SK-N-SH (cell line): ENCODE data around the gene CDK13. TPM values are rescaled to one million over a fixed set of nuclear protein-coding genes. Genes with fewer than 3 reads are reported as not detected.

Experiments
- CTCF ChIA-PET: fragments of 300-600, 350-600 bp; formaldehyde crosslinking; extraction: SDS; loops from one replicate; lab custom pipeline; 2021; lab: Yijun Ruan, JAX
- POLR2A ChIA-PET: fragments of 350-600 bp; sonication (Branson Sonifier 250); formaldehyde crosslinking; extraction: SDS; loops from one replicate; lab custom pipeline; 2020; ENCODE audit warnings: antibody characterized with exemption, inconsistent platforms; lab: Yijun Ruan, JAX
- DNase-seq: peaks from one replicate; pipeline ENCODE4 v3.0.0; 2012
- H2AFZ ChIP-seq: fragments of 200-600 bp; sonication (generic); 2 replicates; pipeline ENCODE4 v1.8.1; 2016; ENCODE audit warnings: antibody characterized with exemption, mild to moderate bottlenecking, low read depth
- H3F3A ChIP-seq: fragments of 200-600 bp; sonication (generic); replicated peaks from 2 replicates; pipeline ENCODE3; 2016; ENCODE audit warnings: antibody characterized with exemption, mild to moderate bottlenecking; ENCODE audit not compliant: insufficient read depth
- H3K27ac ChIP-seq, 2 experiments: fragments of 200-500 bp in 1 of 2; fragments of 200-600 bp in 1 of 2; sonication (Bioruptor generic) in 1 of 2; sonication (generic), shearing (Covaris generic) in 1 of 2; 2 replicates each; pipeline versions ENCODE4 v1.5.1 to v1.6.1; 2014 to 2016; ENCODE audit warnings: low read depth in 2 of 2, inconsistent platforms in 1 of 2, low read length in 1 of 2, mild to moderate bottlenecking in 1 of 2, mixed read lengths in 1 of 2
- H3K27me3 ChIP-seq: fragments of 200-600 bp; sonication (generic), shearing (Covaris generic); 2 replicates; pipeline ENCODE4 v1.6.1; 2016; ENCODE audit warnings: mixed run types; ENCODE audit not compliant: insufficient read depth
- H3K36me3 ChIP-seq, 2 experiments: fragments of 200-500 bp in 1 of 2; fragments of 200-600 bp in 1 of 2; sonication (Bioruptor generic) in 1 of 2; sonication (generic) in 1 of 2; replicated peaks in 1 of 2; 2 replicates each; pipeline versions ENCODE3 to v1.5.1; 2014 to 2016; ENCODE audit warnings: low read length in 1 of 2, mild to moderate bottlenecking in 1 of 2; ENCODE audit not compliant: insufficient read depth in 2 of 2, control insufficient read depth in 1 of 2
- H3K4me1 ChIP-seq, 2 experiments: fragments of 200-500 bp in 1 of 2; fragments of 200-600 bp in 1 of 2; sonication (Bioruptor generic) in 1 of 2; sonication (generic), shearing (Covaris generic) in 1 of 2; 2 replicates each; pipeline versions ENCODE4 v1.5.1 to v1.6.1; 2014 to 2016; ENCODE audit warnings: low read depth in 1 of 2, low read length in 1 of 2, mixed run types in 1 of 2; ENCODE audit not compliant: insufficient read depth in 2 of 2, control insufficient read depth in 1 of 2
- H3K4me2 ChIP-seq: fragments of 200-600 bp; sonication (generic), shearing (Covaris generic); 2 replicates; pipeline ENCODE4 v1.6.1; 2017; ENCODE audit warnings: mixed run types
- H3K4me3 ChIP-seq, 2 experiments: fragments of 200-500 bp in 1 of 2; fragments of 200-600 bp in 1 of 2; sonication (Bioruptor generic) in 1 of 2; sonication (generic), shearing (Covaris generic) in 1 of 2; 2 replicates each; pipeline versions ENCODE4 v1.5.1 to v1.8.1; 2014 to 2016; ENCODE audit warnings: low read depth in 2 of 2, inconsistent platforms in 1 of 2, low read length in 1 of 2, mild to moderate bottlenecking in 1 of 2, mixed read lengths in 1 of 2, moderate library complexity in 1 of 2
- H3K79me2 ChIP-seq: fragments of 200-600 bp; sonication (generic); 2 replicates; pipeline ENCODE4 v1.8.1; 2017; ENCODE audit warnings: mild to moderate bottlenecking; ENCODE audit not compliant: insufficient read depth
- H3K9ac ChIP-seq: fragments of 200-600 bp; sonication (generic); 2 replicates; pipeline ENCODE4 v1.6.1; 2017; ENCODE audit warnings: mixed run types
- H3K9me2 ChIP-seq: fragments of 200-600 bp; sonication (generic); 2 replicates; pipeline ENCODE4 v1.6.1; 2017; ENCODE audit warnings: mixed run types
- H3K9me3 ChIP-seq: fragments of 200-600 bp; sonication (generic); 2 replicates; pipeline ENCODE4 v1.6.1; 2017; ENCODE audit warnings: mixed run types, mild to moderate bottlenecking, moderate library complexity
- H4K20me1 ChIP-seq: fragments of 200-600 bp; sonication (generic); 2 replicates; pipeline ENCODE4 v1.6.1; 2017; ENCODE audit warnings: mild to moderate bottlenecking, mixed run types; ENCODE audit not compliant: insufficient read depth
- CHD2 ChIP-seq: fragments of 150-350 bp; IDR thresholded peaks from 2 replicates; pipeline ENCODE4 v1.6.1; 2018; ENCODE audit warnings: low read length; ENCODE audit not compliant: partially characterized antibody
- ELF1 ChIP-seq: IDR thresholded peaks from 2 replicates; pipeline ENCODE4 v1.4.0; 2012
- EP300 ChIP-seq, 2 experiments: IDR thresholded peaks; 2 replicates each; pipeline versions ENCODE4 v1.4.0 to v1.6.1; 2012; ENCODE audit warnings: borderline replicate concordance in 1 of 2, low read depth in 1 of 2, low read length in 1 of 2
- EZH2phosphoT487 ChIP-seq: fragments of 200-600 bp; sonication (generic); IDR thresholded peaks from 2 replicates; pipeline ENCODE4 v1.6.1; 2017; ENCODE audit warnings: low read depth, mixed run types, mild to moderate bottlenecking, antibody characterized with exemption, moderate library complexity, borderline replicate concordance
- FOXJ3 ChIP-seq: sonication (generic); formaldehyde crosslinking; IDR thresholded peaks from 2 replicates; pipeline ENCODE4 v1.5.1; 2020; ENCODE audit warnings: mild to moderate bottlenecking, missing genetic modification reagents
- FOXM1 ChIP-seq: IDR thresholded peaks from 2 replicates; pipeline ENCODE4 v1.4.0; 2012; ENCODE audit warnings: low read depth, mild to moderate bottlenecking
- GABPA ChIP-seq: IDR thresholded peaks from 2 replicates; pipeline ENCODE4 v1.4.0; 2012; ENCODE audit warnings: low read depth, mild to moderate bottlenecking
- GATA2 ChIP-seq: sonication (generic); formaldehyde crosslinking; IDR thresholded peaks from 2 replicates; pipeline ENCODE4 v1.5.0; 2020; ENCODE audit warnings: mild to moderate bottlenecking, missing genetic modification reagents
- IRF3 ChIP-seq: fragments of 150-350 bp; IDR thresholded peaks from 2 replicates; pipeline ENCODE4 v1.6.1; 2016; ENCODE audit warnings: mild to moderate bottlenecking, low read depth, low read length
- MEF2A ChIP-seq: IDR thresholded peaks from 2 replicates; pipeline ENCODE4 v1.4.0; 2012; ENCODE audit warnings: low read depth, borderline replicate concordance
- MXI1 ChIP-seq: IDR thresholded peaks from 2 replicates; pipeline ENCODE4 v1.6.1; 2012; ENCODE audit warnings: mild to moderate bottlenecking, low read depth, low read length, improper control_type of control experiment
- NFIC ChIP-seq: IDR thresholded peaks from 2 replicates; pipeline ENCODE4 v1.4.0; 2012; ENCODE audit warnings: borderline replicate concordance
- NRF1 ChIP-seq: IDR thresholded peaks from 2 replicates; pipeline ENCODE4 v1.6.1; 2012; ENCODE audit warnings: low read depth, mild to moderate bottlenecking, low read length
- POLR2AphosphoS5 ChIP-seq: IDR thresholded peaks from 2 replicates; pipeline ENCODE4 v1.6.1; 2012; ENCODE audit warnings: low read depth, low read length
- RCOR1 ChIP-seq: fragments of 150-350 bp; IDR thresholded peaks from 2 replicates; pipeline ENCODE4 v1.6.1; 2017; ENCODE audit warnings: antibody characterized with exemption, low read length
- RFX5 ChIP-seq: IDR thresholded peaks from 2 replicates; pipeline ENCODE4 v1.6.1; 2012; ENCODE audit warnings: mild to moderate bottlenecking, improper control_type of control experiment, low read length
- SIN3A ChIP-seq: IDR thresholded peaks from 2 replicates; pipeline ENCODE4 v1.6.1; 2012; ENCODE audit warnings: low read depth, mild to moderate bottlenecking, low read length, moderate library complexity, borderline replicate concordance
- SMC3 ChIP-seq: IDR thresholded peaks from 2 replicates; pipeline ENCODE4 v1.6.1; 2012; ENCODE audit warnings: low read depth, low read length, improper control_type of control experiment
- TAF1 ChIP-seq: IDR thresholded peaks from 2 replicates; pipeline ENCODE4 v1.6.1; 2012; ENCODE audit warnings: low read depth, mild to moderate bottlenecking, low read length, moderate library complexity, borderline replicate concordance
- TCF12 ChIP-seq: IDR thresholded peaks from 2 replicates; pipeline ENCODE4 v1.4.0; 2012
- TEAD4 ChIP-seq: IDR thresholded peaks from 2 replicates; pipeline ENCODE4 v1.4.0; 2012; ENCODE audit warnings: mild to moderate bottlenecking, borderline replicate concordance; ENCODE audit not compliant: insufficient read depth
- USF2 ChIP-seq: fragments of 150-350 bp; IDR thresholded peaks from 2 replicates; pipeline ENCODE4 v1.6.1; 2017; ENCODE audit warnings: antibody characterized with exemption, low read length, low read depth, borderline replicate concordance
- YY1 ChIP-seq: IDR thresholded peaks from 2 replicates; pipeline ENCODE4 v1.4.0; 2012; ENCODE audit warnings: low read depth, mild to moderate bottlenecking
- WGBS: methylation state at CpG from one replicate; pipeline ENCODE4 v1.1.6; 2017; ENCODE audit warnings: low lambda C conversion rate; 5-methylcytosine and 5-hydroxymethylcytosine counted together
- polyA plus RNA-seq, 3 experiments: library from polyadenylated mRNA; depleted of rRNA; stranded (reverse); fragments of >200 nt; gene quantifications; 2 replicates each; pipeline ENCODE4 v1.2.3, GENCODE V29; 2012
- TF ChIP-seq, protein P1 (sequence below): IDR thresholded peaks from 2 replicates; pipeline ENCODE4; 2012
- TF ChIP-seq, protein P2 (sequence below): IDR thresholded peaks from 2 replicates; pipeline ENCODE4 v1.4.0; 2012; ENCODE audit warnings: low read depth, borderline replicate concordance

The CDK13 gene
- polyA plus RNA-seq, 1 of the 3 experiments (the other 2 are of a cell fraction) = 23.1 TPM

DNA sequence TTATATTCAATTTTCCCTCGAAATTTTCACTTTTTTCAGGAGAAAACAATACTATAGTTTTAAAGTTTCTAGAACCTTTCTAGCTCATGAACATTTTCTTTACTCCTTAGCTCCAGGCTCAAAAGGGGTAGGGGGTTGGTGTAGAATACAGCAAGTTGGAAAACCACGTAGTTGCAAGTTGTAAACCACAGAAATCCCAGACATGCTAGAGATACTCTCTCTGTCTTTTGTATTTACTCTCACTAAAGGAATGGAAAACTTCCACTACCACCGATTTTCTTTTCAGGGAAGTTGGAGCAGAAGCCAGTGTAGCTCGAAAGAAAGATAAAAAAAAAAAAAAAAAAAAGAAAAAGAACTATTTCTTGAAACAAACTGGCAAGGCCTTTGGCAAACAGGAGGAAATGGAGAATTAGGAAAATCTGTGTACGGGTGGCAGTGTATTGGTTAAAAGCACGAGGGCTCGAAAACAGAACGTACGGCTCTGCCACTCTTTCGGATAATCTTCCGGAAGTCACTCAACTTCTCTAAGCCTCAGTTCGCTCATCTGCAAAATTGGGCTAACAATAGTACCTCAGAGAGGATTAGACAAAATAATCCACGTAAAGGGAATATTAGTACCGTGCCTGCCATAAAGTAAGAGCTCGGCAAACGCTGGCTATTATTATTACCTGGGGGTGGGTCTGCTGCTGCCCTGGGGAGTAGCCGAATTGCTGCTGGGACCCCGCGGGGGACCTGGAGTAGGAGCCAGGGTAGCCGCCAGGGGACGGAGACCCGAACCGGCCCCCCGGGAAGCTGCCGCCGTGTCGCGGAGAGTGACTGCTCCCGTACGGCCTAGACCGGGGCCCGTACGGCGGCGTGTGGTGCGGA, 183.7 kb downstream of the CDK13 start (continued):
- no peak for TF ChIP-seq SMC3
- TF ChIP-seq CHD2 = no peak
- TF ChIP-seq EP300 (IDR thresholded peaks at IDR 0.05; ENCODE audit: borderline replicate concordance in 1 of 2, low read depth in 1 of 2, low read length in 1 of 2) = no peak
- TF ChIP-seq TAF1 = no peak

- Histone ChIP-seq H3K79me2 (peaks cover 48% of the 10 kb centered on the region), H3K4me2 (peak within 1 kb of the TSS; percentile 95), H3K4me1 (peaks cover 8 to 9% of the 10 kb centered on the region in 2 experiments; a peak in 2 of 4 replicates), H4K20me1 (peaks cover 32% of the 10 kb centered on the region), H3K4me3 (peak within 1 kb of the TSS; percentile 81 to 98), H3K9ac (peak within 1 kb of the TSS; percentile 96), H3K9me3 (0 out of 2 replicates have a peak, but pooled peaks cover 3% of the 10 kb centered on the region), H3K9me2 (no peaks in the 10 kb centered on the region), H3F3A (peaks cover 15% of the 10 kb centered on the region), H3K27ac (peak within 1 kb of the TSS; percentile 91 to 95), H3K36me3 (peaks cover 13 to 30% of the 10 kb centered on the region in 2 experiments), H3K27me3 (no peaks in the 10 kb centered on the region), H2AFZ (peak within 1 kb of the TSS; percentile 97)
- POLR2A ChIA-PET = interaction anchor here (0.6 to 1.4 kb wide), 5 partner anchors 9 to 238 kb away, joined by 3 to 5 read pairs (median 4); partner anchors contain the start of gene CDK13
- WGBS = 2% methylated on average over 30 of the region's 75 CpGs
- peak; percentile 99 for DNase-seq
- CTCF ChIA-PET = interaction anchor here (0.6 to 4.2 kb wide), 60 partner anchors 9 to 1612 kb away, joined by 3 to 38 read pairs (median 4); partner anchors contain the start of gene CDK13
- no peak; the same call in 1 of the 2 replicates for TF ChIP-seq SIN3A
- no peak; the same call in 1 of the 2 replicates for TF ChIP-seq FOXJ3
- TF ChIP-seq SMC3 = no peak; the same call in 1 of the 2 replicates
- 0 out of 2 replicates have a peak, but pooled peaks have one; percentile 33 for TF ChIP-seq NRF1
- TF ChIP-seq RFX5 = peak; percentile 60; the same call in 1 of the 2 replicates
- TF ChIP-seq EZH2phosphoT487 = no peak
- TF ChIP-seq FOXM1 = 0 out of 2 replicates have a peak, but pooled peaks have one; percentile 46
- TF ChIP-seq USF2 = no peak; the same call in 1 of the 2 replicates
- peak; percentile 88 for TF ChIP-seq MXI1
- TF ChIP-seq IRF3 = peak; percentile 46
- no peak; the same call in 1 of the 2 replicates for TF ChIP-seq MEF2A
- TF ChIP-seq GATA2 (CRISPR knock-in tag) = no peak; the same call in 1 of the 2 replicates
- TF ChIP-seq TEAD4 = no peak
- peak; percentile 73; the same call in 1 of the 2 replicates for TF ChIP-seq RCOR1
- peak; percentile 57 for TF ChIP-seq TCF12
- peak; percentile 72; the same call in 1 of the 2 replicates for TF ChIP-seq ELF1
- TF ChIP-seq GABPA = peak; percentile 94
- TF ChIP-seq, protein P1, sequence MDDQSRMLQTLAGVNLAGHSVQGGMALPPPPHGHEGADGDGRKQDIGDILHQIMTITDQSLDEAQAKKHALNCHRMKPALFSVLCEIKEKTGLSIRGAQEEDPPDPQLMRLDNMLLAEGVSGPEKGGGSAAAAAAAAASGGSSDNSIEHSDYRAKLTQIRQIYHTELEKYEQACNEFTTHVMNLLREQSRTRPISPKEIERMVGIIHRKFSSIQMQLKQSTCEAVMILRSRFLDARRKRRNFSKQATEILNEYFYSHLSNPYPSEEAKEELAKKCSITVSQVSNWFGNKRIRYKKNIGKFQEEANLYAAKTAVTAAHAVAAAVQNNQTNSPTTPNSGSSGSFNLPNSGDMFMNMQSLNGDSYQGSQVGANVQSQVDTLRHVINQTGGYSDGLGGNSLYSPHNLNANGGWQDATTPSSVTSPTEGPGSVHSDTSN = peak; percentile 27
- peak; percentile 41 for TF ChIP-seq NFIC
- peak; percentile 90 for TF ChIP-seq POLR2AphosphoS5
- TF ChIP-seq, protein P2, sequence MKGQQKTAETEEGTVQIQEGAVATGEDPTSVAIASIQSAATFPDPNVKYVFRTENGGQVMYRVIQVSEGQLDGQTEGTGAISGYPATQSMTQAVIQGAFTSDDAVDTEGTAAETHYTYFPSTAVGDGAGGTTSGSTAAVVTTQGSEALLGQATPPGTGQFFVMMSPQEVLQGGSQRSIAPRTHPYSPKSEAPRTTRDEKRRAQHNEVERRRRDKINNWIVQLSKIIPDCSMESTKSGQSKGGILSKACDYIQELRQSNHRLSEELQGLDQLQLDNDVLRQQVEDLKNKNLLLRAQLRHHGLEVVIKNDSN = peak; percentile 45
- TF ChIP-seq CHD2 = peak; percentile 78
- peak; percentile 55; the same call in 1 of the 2 replicates for TF ChIP-seq YY1
Observed at GRCh38 chr7:40134428-40135316, 184.6 kb downstream of the CDK13 start, which contains the start of the genes MPLKIP and SUGCT. MPLKIP (minus strand) TSS chr7:40134622; CDS start chr7:40134567, 55 bp downstream. SUGCT (plus strand) TSS chr7:40135005.
